Endothelial cell (in vitro differentiated cells): ENCODE measurements around the gene PTMA. TPM values are rescaled to one million over a fixed set of nuclear protein-coding genes. Genes with fewer than 3 reads are reported as not detected.
A peak's percentile ranks its signal among the peaks of the same experiment; 100 is the strongest.

Source experiments
- DNase-seq: peaks from one replicate; pipeline ENCODE4 v3.0.0; 2021; ENCODE audit warnings: low spot score
- H3K27ac Mint-ChIP-seq: one replicate; pipeline ENCODE4 v1.8.0; 2021; ENCODE audit warnings: mixed read lengths, inconsistent platforms; ENCODE audit not compliant: unreplicated experiment
- H3K27me3 Mint-ChIP-seq: one replicate; pipeline ENCODE4 v1.8.0; 2021; ENCODE audit warnings: mild to moderate bottlenecking, moderate library complexity, mixed read lengths, inconsistent platforms; ENCODE audit not compliant: unreplicated experiment
- H3K36me3 Mint-ChIP-seq: one replicate; pipeline ENCODE4 v1.8.0; 2021; ENCODE audit warnings: mild to moderate bottlenecking, low read depth, mixed read lengths, inconsistent platforms; ENCODE audit not compliant: unreplicated experiment
- H3K4me1 Mint-ChIP-seq: one replicate; pipeline ENCODE4 v1.8.0; 2021; ENCODE audit warnings: mild to moderate bottlenecking, mixed read lengths, inconsistent platforms; ENCODE audit not compliant: unreplicated experiment
- H3K4me3 Mint-ChIP-seq: one replicate; pipeline ENCODE4 v1.8.0; 2021; ENCODE audit warnings: mild to moderate bottlenecking, mixed read lengths, inconsistent platforms; ENCODE audit not compliant: unreplicated experiment
- H3K9me3 Mint-ChIP-seq: one replicate; pipeline ENCODE4 v1.8.0; 2021; ENCODE audit warnings: mixed read lengths, inconsistent platforms; ENCODE audit not compliant: unreplicated experiment
- total RNA-seq: library from RNA; stranded (reverse); fragmentation: NEBNext Ultra II Directional; extraction: Animal tissue kit (Norgen Biotek cat#: 25700); gene quantifications from one replicate; pipeline ENCODE4 v1.2.1, GENCODE V29; 2021; ENCODE audit not compliant: unreplicated experiment
- TF ChIP-seq, protein P1 (sequence below): fragments of 200-600 bp; sonication (generic); IDR thresholded peaks from one replicate; pipeline ENCODE4 v1.5.0; 2021; ENCODE audit warnings: antibody characterized with exemption; ENCODE audit not compliant: unreplicated experiment

Gene PTMA
- total RNA-seq, 1 donor from 2014 or later: 592 TPM

DNA sequence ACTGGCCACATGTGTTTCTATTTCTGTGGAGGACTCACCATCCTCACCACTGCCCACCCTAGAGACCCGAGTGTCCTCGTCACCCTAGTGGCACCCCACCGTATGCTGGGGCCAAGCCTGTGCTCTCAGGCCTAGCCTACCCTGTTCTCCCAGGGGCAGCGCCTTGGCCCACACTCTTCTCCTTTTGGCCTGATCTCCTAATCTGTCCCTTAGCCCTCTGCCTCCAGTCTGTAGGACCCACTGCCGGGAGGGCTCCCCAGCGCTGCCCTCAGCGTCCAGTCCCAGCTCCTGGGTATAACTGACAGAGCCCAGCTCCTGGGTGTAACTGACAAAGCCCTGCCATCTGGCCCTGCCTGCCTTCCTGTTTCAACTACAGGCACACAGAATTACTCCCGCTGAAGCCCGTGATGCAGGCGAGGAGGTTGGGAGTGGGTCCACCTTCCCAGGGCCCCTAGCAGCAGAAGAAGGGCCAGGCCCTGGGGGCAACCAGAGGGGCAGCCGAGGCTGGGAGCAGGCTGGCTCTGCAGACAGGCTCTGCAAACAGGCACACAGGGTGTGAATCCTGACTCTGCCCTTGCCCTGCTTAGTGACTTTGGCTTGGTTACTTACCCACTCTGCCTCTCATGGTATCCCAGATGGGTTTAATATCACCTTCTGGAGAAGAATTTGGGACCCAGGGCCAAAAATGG, 25.6 kb upstream of the PTMA start:
- TF ChIP-seq, protein P1, sequence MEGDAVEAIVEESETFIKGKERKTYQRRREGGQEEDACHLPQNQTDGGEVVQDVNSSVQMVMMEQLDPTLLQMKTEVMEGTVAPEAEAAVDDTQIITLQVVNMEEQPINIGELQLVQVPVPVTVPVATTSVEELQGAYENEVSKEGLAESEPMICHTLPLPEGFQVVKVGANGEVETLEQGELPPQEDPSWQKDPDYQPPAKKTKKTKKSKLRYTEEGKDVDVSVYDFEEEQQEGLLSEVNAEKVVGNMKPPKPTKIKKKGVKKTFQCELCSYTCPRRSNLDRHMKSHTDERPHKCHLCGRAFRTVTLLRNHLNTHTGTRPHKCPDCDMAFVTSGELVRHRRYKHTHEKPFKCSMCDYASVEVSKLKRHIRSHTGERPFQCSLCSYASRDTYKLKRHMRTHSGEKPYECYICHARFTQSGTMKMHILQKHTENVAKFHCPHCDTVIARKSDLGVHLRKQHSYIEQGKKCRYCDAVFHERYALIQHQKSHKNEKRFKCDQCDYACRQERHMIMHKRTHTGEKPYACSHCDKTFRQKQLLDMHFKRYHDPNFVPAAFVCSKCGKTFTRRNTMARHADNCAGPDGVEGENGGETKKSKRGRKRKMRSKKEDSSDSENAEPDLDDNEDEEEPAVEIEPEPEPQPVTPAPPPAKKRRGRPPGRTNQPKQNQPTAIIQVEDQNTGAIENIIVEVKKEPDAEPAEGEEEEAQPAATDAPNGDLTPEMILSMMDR: no peak
- Mint-ChIP-seq H3K36me3 (no peaks in the 10 kb centered on the region), H3K4me3 (no peak overlapping the region), H3K27ac (peak overlapping the region; percentile 52), H3K4me1 (peaks cover 15% of the 10 kb centered on the region), H3K9me3 (no peaks in the 10 kb centered on the region), H3K27me3 (peaks cover 17% of the 10 kb centered on the region)
- no peak for DNase-seq

DNA sequence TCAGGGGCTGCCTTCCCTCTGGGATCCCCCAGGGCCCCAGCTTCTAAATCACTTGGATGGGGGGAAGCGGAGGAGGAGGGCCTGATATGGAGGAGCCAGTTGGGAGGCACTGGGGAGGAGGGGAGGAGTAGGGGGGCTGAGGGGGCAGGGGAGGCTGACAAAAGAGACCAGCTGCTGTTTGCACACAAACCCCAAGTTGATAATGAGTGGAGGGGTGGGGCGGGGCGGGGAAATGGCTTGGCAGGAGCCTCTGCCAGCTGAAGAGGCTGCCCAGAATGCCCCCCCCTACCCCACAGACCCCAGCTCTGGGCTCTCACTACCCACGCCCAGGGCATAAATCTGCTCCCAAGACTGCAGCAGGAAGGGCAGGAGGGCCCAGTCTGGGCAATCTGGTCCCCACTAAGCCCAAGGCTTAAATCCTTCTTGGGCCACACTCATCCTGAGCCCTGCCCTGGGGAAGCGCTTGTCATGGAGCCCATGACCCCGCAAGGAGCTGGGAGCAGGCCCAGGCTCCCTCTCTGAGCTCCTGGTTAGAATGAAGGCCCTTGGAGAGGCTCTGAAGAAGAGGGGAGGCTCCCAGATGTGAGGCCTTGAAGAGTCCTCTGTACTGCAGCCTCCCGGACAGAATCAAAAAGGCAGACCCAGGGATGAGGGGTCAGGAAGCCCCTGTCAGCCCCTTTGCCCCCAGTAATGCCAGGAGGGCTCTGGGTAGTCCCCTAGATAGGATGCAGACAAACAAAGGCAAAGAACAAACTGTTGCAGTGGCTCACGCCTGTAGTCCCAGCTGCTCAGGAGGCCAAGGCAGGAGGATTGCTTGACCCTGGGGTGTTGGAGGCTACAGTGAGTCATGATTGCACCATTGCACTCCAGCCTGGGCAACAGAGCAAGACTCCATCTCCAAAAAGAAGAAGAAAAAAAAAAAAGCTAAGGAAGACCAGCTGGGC, 24.8 kb upstream of the PTMA start:
- Mint-ChIP-seq H3K36me3 (no peaks in the 10 kb centered on the region), H3K4me3 (no peak overlapping the region), H3K27ac (no peak overlapping the region), H3K27me3 (peaks cover 16% of the 10 kb centered on the region), H3K4me1 (peaks cover 14% of the 10 kb centered on the region), H3K9me3 (no peaks in the 10 kb centered on the region)
- TF ChIP-seq, protein P1: no peak
- DNase-seq: no peak

DNA sequence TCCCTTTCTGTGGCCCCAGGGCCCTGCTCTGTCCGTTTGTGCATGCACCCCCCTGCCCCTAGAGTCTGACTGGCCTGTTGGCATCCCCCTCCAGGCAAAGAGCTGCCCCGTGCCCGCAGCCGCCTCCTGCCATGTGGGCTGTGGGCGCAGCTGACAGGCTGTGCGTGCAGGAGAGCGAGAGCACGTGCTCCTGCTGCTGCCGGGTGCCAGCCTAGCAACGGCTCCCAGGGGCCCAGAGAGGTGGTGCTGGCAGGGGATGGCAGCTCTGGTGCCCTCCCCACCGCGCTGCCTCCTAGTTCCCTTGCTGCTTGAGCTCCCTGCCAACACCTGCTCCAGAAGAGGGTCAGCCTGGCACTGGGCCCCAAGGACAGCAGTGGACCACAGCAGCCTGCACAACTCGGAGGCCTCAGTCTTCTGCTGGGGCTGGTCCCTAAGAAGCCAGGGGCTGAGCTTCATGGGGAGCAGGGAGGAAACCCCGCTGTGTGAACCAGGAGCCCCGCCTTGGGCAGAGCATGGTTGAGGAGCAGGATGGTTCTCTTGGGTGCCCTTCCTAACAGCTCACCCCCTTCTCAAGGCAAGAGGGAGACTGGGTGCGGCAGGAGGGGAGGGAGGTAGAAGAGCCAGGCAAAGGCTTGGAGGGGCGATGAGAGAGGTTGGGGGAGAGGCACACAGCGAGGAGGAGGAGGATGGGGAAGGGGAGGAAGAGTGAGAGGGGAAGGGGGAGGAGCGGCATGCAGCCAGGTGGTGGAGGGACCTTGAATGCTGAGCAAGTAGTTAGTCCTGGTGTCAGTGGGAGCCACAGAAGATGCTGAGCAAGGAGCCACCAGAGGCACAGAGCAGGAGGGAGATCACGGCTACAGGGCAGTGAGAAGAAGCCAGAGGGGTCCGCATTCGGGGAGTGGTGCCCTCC, 23.8 kb upstream of the PTMA start:
- no peaks in the 10 kb centered on the region for H3K9me3 Mint-ChIP-seq
- H3K27me3 Mint-ChIP-seq: peaks cover 16% of the 10 kb centered on the region
- H3K27ac Mint-ChIP-seq: no peak overlapping the region
- H3K4me3 Mint-ChIP-seq: no peak overlapping the region
- peaks cover 14% of the 10 kb centered on the region for H3K4me1 Mint-ChIP-seq
- H3K36me3 Mint-ChIP-seq: no peaks in the 10 kb centered on the region
- TF ChIP-seq, protein P1: no peak
- DNase-seq: no peak

DNA sequence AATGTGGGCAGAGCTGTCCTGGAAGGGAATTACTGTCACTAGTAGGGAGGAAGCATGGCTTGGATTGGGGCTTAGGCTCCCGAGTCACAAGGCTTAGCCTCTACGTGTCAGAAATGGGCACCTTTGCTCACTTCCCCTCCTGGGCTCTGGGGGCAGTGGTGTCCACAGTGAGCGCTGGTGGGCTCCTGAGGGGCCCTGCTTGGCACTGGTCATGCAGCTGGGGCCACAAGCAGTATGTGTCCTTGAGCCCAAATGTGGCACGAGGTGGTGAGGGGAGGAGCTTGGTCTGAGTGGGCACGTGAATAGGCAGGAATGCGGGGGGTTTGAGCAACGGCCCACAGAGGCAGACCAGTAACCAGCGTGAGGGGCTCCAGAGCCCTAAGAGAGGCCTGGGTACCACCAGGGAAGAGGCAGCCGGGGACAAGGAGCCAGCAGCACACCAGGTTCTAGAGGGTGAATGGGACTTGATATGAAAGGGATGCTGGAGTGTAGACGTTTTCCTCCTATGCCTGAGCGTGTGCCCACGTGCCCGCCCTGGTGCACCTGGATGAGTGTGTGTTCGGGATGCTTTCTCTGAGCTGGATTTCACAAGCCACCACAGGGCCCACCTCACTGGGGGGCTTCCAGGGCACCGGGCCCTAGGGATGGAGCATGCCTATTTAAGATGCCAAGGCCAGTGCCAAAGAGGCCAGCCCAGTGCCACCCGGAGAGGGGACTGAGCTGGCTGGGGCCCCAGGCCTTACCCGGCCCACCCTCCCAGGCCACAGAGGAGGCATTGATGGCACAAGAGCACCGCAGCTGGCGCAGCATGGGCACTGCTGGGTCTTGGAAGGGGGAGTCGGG, 22.8 kb upstream of the PTMA start:
- Mint-ChIP-seq H3K36me3 (no peaks in the 10 kb centered on the region), H3K27ac (no peak overlapping the region), H3K27me3 (peaks cover 16% of the 10 kb centered on the region), H3K4me1 (peaks cover 14% of the 10 kb centered on the region), H3K4me3 (no peak overlapping the region), H3K9me3 (no peaks in the 10 kb centered on the region)
- TF ChIP-seq, protein P1: no peak
- no peak for DNase-seq
